ENCODE data around the gene NELL1.

DNA sequence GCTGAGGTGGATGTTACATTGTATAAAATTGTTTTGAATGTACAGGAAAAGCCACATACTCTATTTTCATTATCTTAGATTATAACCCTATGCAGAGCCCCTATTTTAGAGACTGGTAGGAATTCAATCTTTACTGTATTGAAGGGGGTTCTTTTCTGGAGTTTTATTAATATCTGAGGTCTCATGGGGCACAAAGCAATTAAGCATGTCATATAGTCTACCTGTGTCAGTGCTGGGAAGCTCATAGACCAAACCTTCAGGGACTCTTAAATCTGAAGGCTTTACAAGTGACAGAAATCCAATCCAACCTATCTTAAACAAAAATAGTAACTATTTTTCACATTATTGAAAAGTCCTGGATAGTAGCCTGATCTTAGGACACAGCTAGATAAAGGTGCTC lies 733.7 kb downstream of the NELL1 start:
- no peak for TF ChIP-seq POLR2AphosphoS5 (IDR thresholded peaks at IDR 0.05; ENCODE audit: low read depth, low read length)
- TF ChIP-seq, protein P1, sequence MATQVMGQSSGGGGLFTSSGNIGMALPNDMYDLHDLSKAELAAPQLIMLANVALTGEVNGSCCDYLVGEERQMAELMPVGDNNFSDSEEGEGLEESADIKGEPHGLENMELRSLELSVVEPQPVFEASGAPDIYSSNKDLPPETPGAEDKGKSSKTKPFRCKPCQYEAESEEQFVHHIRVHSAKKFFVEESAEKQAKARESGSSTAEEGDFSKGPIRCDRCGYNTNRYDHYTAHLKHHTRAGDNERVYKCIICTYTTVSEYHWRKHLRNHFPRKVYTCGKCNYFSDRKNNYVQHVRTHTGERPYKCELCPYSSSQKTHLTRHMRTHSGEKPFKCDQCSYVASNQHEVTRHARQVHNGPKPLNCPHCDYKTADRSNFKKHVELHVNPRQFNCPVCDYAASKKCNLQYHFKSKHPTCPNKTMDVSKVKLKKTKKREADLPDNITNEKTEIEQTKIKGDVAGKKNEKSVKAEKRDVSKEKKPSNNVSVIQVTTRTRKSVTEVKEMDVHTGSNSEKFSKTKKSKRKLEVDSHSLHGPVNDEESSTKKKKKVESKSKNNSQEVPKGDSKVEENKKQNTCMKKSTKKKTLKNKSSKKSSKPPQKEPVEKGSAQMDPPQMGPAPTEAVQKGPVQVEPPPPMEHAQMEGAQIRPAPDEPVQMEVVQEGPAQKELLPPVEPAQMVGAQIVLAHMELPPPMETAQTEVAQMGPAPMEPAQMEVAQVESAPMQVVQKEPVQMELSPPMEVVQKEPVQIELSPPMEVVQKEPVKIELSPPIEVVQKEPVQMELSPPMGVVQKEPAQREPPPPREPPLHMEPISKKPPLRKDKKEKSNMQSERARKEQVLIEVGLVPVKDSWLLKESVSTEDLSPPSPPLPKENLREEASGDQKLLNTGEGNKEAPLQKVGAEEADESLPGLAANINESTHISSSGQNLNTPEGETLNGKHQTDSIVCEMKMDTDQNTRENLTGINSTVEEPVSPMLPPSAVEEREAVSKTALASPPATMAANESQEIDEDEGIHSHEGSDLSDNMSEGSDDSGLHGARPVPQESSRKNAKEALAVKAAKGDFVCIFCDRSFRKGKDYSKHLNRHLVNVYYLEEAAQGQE (IDR thresholded peaks at IDR 0.05; ENCODE audit: insufficient read depth in 1 of 2, low read depth in 2 of 2, low read length in 2 of 2) = no peak
- TF ChIP-seq TAF1 (IDR thresholded peaks at IDR 0.05; ENCODE audit: borderline replicate concordance, insufficient read depth, low read length) = no peak
